Subcutaneous adipose tissue (tissue), 4 donors: Measurements from ENCODE around the gene CTDSP2. TPM values are rescaled to one million over a fixed set of nuclear protein-coding genes. Genes with fewer than 3 reads are reported as not detected.

Source experiments
- total RNA-seq, 4 donors: library from RNA; depleted of rRNA; stranded (reverse); fragments of >200 nt; gene quantifications; one replicate each; pipeline ENCODE4 v1.1.0, GENCODE V29; 2016
- TF ChIP-seq, protein P1 (sequence below): fragments of 450-650 bp; IDR thresholded peaks from one replicate; pipeline ENCODE4 v1.5.1; 2016; ENCODE audit warnings: low read depth, mild to moderate bottlenecking, control low read depth, antibody characterized with exemption, moderate library complexity

The CTDSP2 gene
- total RNA-seq, 4 donors from 2014 or later, result 126 to 167 (median 139) TPM

DNA sequence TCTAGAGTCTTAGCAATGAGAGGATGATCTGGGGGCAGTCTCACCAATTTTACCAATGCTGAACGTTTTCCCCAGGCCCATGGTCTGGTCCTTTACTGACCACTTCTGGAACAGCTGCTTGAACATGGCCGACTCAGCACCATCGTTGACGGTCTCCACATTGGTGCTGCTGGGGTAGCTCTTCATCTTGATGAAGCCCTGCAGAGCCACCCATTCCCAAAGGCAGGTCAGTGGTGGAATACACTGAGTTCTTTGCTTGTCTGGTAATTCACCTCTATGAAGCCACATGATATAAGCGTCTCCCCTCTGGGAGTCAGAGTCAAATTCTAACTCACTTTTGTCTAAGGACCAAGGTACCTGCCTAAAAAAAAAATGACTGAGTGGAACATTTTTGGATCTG lies 38.2 kb downstream of the CTDSP2 start:
- TF ChIP-seq, protein P1, sequence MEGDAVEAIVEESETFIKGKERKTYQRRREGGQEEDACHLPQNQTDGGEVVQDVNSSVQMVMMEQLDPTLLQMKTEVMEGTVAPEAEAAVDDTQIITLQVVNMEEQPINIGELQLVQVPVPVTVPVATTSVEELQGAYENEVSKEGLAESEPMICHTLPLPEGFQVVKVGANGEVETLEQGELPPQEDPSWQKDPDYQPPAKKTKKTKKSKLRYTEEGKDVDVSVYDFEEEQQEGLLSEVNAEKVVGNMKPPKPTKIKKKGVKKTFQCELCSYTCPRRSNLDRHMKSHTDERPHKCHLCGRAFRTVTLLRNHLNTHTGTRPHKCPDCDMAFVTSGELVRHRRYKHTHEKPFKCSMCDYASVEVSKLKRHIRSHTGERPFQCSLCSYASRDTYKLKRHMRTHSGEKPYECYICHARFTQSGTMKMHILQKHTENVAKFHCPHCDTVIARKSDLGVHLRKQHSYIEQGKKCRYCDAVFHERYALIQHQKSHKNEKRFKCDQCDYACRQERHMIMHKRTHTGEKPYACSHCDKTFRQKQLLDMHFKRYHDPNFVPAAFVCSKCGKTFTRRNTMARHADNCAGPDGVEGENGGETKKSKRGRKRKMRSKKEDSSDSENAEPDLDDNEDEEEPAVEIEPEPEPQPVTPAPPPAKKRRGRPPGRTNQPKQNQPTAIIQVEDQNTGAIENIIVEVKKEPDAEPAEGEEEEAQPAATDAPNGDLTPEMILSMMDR, result no peak

DNA sequence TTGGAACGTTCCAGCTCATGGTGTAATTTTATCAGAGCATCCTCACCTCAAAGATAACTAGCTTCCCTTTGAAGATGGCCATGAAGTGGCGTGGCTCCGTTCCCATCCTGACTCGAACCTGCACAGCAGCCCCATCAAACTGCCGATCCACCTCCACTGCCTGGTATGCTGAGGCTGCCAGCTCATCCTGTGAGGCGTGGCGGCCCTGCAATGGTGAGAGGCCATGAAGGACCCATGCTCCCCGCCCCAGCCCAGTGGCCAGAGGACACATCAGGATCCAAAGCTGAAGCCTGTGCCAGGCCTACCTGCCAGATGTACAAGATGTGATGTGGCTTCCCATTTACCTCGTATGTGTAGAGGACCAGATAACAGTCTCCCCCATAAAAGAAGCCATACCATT lies 39.2 kb downstream of the CTDSP2 start:
- TF ChIP-seq, protein P1, result no peak

DNA sequence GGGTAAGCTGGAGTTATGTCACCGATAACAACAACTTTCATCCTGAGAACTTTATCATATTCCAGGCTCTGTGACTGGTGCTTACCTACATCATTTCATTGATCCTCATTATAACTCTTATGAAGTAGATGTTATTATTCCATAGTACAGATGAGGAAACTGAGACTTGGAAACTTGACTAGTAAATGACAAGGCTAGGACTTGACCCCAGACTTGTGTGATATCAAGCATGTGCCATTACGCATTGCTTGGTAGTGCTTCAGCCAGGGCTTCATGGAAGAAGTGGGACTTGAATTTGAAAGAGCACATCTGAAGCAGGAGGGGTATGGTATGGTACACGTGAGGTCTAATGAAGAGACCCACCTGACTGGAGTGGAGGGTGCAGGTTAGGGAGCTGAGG lies 39.9 kb downstream of the CTDSP2 start:
- TF ChIP-seq, protein P1, result no peak

DNA sequence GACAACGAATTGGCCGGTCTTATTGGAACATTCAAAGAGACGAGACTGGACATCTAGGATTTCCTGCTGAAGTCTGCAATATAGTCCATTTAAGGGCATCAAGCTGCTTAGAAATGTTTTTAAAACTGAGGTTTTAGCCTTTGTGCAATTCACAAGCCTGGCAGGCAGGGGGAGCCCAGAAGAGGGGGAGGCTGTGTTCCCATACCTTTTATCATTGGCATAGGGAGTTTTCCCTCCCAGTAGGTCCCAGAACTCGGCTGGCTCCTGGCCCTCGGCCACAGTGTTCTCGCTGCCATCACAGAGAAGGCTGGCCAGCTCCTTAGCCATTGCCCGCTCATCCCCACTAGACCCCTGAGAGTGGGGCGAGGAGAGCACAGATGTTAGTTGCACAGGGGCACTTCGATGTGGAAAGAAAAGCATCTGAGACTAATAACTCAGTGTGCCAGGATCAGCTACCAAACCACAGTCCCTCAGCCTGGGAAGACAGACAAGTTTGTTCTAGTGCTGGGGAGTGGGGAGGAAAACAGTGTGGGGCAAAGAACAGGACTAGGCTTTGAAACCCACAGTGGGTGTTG lies 43.1 kb downstream of the CTDSP2 start:
- TF ChIP-seq, protein P1, result no peak

DNA sequence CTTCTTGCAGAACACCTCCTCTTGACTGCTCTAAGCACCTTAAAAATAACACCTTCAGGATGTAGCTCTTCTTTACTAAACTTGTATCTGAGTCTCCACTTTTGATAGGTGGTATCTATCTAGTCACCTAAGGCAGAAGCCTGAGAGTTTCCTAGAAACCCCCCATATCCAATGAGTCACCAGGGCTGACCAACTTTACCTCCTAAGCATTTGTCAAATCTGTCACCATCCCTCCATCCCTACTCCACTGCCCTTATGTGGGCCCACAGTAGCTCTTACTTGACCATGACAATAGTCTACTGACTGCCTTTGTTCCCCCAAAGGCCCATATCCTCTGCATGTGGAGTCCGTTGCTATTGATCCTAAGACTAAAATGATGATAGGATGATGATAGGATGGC lies 43.9 kb downstream of the CTDSP2 start:
- TF ChIP-seq, protein P1, result no peak

DNA sequence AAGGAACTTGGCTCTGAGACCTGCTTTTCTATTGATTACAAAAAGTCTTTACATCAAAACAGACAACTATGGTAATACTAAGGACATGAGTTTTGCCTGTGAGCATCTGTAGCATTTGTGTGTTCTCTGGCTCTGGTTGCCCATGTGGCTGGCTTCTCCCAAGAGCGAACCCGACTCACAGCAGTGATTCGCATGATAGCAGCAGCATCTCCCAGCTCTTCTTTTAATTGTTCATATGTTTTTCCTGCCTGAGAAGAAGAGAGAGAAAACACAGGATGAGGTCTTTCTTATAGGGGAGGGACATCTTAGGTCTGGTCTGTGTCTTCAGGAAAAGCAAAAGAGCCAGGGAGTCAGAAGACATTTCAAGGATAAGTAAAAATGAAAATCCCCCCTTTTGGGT lies 45.6 kb downstream of the CTDSP2 start:
- TF ChIP-seq, protein P1, result no peak

DNA sequence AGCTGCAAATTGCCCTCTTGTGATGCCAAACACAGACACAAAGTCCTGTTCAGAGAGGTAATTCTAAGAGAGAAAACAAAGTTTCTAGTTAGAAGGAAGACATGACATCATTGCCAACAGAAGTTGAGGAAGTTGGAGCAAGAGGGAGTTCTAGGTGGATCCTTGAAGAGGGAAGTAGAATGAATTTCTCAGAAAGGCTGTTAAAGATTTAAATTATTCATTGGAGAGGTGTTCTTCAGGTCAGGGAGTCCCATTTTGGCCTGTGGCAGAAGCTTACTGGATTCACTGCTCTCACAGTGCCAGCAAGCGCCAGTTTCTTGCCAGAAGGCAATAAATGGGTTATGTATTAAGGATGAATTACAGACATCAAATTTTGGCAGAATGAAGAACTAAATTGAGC lies 48.6 kb downstream of the CTDSP2 start:
- TF ChIP-seq, protein P1, result no peak
